Pancreas (tissue), 10 donors: Measurements from ENCODE around the gene TNS3. TPM values are rescaled to one million over a fixed set of nuclear protein-coding genes. Genes with fewer than 3 reads are reported as not detected.
A peak's percentile ranks its signal among the peaks of the same experiment; 100 is the strongest.

Source experiments
- ATAC-seq, 4 donors: fragments of 200-7000 bp; cut with Tn5 transposase; one replicate each; pipeline versions ENCODE4 v1.8.0 to v1.9.1; 2020; ENCODE audit warnings: mild to moderate bottlenecking in 4 of 4, moderate library complexity in 4 of 4
- DNase-seq, 6 donors: peaks; one replicate each; pipeline ENCODE4 v3.0.0-alpha.2; 2020
- FAIRE-seq: peaks from 2 replicates; lab custom pipeline; 2012; peaks lifted over from hg19 to GRCh38; lab: Jason Lieb, UNC
- H3K27ac ChIP-seq, 4 donors: fragments of 200-600 bp; sonication (generic); 1 replicate in 3 of 4; 2 replicates in 1 of 4; pipeline versions ENCODE4 v1.5.0 to v1.8.0; 2020
- H3K27me3 ChIP-seq, 4 donors: fragments of 200-600 bp; one replicate each; pipeline ENCODE4 v1.8.0; 2021
- H3K36me3 ChIP-seq, 3 donors: fragments of 200-600 bp; sonication (generic) in 1 of 3; one replicate each; pipeline versions ENCODE4 v1.5.0 to v1.8.0; 2020 to 2021
- H3K4me1 ChIP-seq, 3 donors: fragments of 200-600 bp; one replicate each; pipeline ENCODE4 v1.8.0; 2021
- H3K4me3 ChIP-seq, 4 donors: fragments of 200-600 bp; sonication (generic) in 2 of 4; one replicate each; pipeline versions ENCODE4 v1.5.0 to v1.8.0; 2020 to 2021
- H3K9me3 ChIP-seq, 4 donors: fragments of 200-600 bp; one replicate each; pipeline ENCODE4 v1.8.0; 2021
- WGBS, 2 donors: extraction: QIAGEN DNeasy Blood & Tissue Kit; methylation state at CpG; one replicate each; pipeline ENCODE4 v1.1.7; 2013; 5-methylcytosine and 5-hydroxymethylcytosine counted together
- intact Hi-C, 3 donors: fragments of 100-400 bp; cut with DNase I; formaldehyde crosslinking; loops; one replicate each; pipeline versions ENCODE4 v1.11.1 to v1.14.2; 2022
- polyA plus RNA-seq, 2 donors: library from polyadenylated mRNA; stranded (reverse); fragments of 200-250 nt; gene quantifications; one replicate each; pipeline ENCODE4 v1.2.3, GENCODE V29; 2013
- total RNA-seq, 6 donors: library from RNA; stranded (reverse); fragmentation: NEBNext Ultra II Directional in 4 of 6; extraction: Animal tissue kit (Norgen Biotek cat#: 25700) in 4 of 6; gene quantifications; one replicate each; pipeline versions ENCODE4 v1.2.1 to v1.2.4, GENCODE V29; 2021 to 2023
- TF ChIP-seq, protein P1 (sequence below), 4 donors: fragments of 200-600 bp; sonication (generic) in 3 of 4; IDR thresholded peaks; one replicate each; pipeline versions ENCODE4 v1.5.0 to v1.8.0; 2021; ENCODE audit warnings: antibody characterized with exemption in 4 of 4
- donor health status: healthy with polysubstance abuse.
- donor health status: DM: no; HTN: no; CAD: no; lungs with moderate emphysema.
- donor health status: DM: no; HTN: no; CAD: no.
- donor health status: control.
- donor health status: control.
- donor health status: Bipolar disorder and iron deficiency.
- donor health status: DM: yes; HTN: yes; CAD: no.
- donor health status: DM: no; HTN: no; CAD: no.
- donor health status: DM: no; HTN: no; CAD: no.
- donor health status: DM: yes; HTN: yes; CAD: no.

TNS3 gene
- total and polyA plus RNA-seq, 8 donors, result 28.0 to 125 (median 91.2) TPM

DNA sequence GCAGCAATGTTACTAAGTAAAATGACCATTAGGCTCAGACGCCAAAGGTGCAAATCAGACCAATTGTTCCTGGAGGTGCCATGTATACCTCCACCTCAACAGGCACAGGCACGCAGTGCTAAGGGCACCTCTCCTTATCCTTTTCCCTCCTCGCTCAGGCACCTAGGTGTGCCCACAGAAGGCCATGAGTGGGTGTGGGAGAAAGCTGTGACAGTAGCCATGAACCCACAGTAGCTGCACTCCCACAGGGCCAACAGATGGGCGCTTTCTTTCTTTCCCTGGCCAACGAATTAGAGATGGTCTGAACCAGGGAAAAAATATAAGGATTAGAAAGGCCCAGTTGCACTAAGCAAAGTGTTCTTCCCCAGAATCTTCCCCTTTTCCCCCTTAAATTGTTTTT is 15.5 kb upstream of the TNS3 start:
- Histone ChIP-seq H3K27me3 (no peaks in the 10 kb centered on the region), H3K27ac (no peak overlapping the region), H3K4me1 (peaks cover 8 to 16% (median 13%) of the 10 kb centered on the region in 3 donors), H3K36me3 (no peaks in the 10 kb centered on the region), H3K4me3 (no peak overlapping the region), H3K9me3 (no peaks in the 10 kb centered on the region)
- FAIRE-seq, result no peak
- intact Hi-C loops, result no loop called here
- WGBS, 2 donors, result 82 to 97% methylated on average over 5 of the region's 5 CpGs
- TF ChIP-seq, protein P1, sequence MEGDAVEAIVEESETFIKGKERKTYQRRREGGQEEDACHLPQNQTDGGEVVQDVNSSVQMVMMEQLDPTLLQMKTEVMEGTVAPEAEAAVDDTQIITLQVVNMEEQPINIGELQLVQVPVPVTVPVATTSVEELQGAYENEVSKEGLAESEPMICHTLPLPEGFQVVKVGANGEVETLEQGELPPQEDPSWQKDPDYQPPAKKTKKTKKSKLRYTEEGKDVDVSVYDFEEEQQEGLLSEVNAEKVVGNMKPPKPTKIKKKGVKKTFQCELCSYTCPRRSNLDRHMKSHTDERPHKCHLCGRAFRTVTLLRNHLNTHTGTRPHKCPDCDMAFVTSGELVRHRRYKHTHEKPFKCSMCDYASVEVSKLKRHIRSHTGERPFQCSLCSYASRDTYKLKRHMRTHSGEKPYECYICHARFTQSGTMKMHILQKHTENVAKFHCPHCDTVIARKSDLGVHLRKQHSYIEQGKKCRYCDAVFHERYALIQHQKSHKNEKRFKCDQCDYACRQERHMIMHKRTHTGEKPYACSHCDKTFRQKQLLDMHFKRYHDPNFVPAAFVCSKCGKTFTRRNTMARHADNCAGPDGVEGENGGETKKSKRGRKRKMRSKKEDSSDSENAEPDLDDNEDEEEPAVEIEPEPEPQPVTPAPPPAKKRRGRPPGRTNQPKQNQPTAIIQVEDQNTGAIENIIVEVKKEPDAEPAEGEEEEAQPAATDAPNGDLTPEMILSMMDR (IDR thresholded peaks at IDR 0.05), result no peak
- DNase-seq, result peak in 1 of 6 donors; percentile 7
- no peak for ATAC-seq

DNA sequence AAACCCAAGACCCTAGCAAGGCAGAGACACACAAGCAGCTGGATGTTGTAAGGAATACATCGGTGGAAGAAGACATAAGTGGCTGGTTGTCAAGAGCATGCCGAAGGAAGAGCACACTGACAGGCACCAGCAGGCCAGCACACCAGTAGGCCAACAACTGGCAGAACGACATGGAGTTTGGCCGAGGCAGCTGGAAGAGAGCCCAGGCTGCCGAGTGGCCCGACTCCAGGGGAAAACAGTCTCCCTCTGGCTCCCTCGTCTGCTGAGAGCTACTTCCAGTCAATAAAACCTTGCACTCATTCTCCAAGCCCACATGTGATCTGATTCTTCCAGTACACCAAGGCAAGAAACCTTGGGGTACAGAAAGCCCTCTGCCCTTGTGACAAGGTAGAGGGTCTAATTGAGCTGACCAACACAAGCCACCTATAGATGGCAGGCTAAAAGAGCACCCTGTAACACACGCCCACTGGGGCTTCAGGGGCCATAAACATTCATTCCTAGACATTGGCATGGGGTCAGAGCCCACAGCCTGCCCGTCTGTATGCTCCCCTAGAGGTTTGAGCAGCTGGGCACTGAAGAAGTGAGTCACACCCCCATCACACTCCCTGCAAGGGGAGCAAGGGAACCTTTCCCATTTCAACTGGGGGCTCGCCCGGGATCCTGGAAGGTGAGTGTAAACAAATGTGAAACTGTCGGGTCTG is 14.7 kb upstream of the TNS3 start:
- Histone ChIP-seq H3K4me1 (peaks cover 8 to 16% (median 13%) of the 10 kb centered on the region in 3 donors), H3K9me3 (no peaks in the 10 kb centered on the region), H3K27ac (no peak overlapping the region), H3K27me3 (no peaks in the 10 kb centered on the region), H3K4me3 (no peak overlapping the region), H3K36me3 (no peaks in the 10 kb centered on the region)
- FAIRE-seq (no peak), DNase-seq (peak in 3 of 6 donors; percentile 52 to 65 (median 58)), ATAC-seq (peak; percentile 34 to 86 (median 58))
- TF ChIP-seq, protein P1 (IDR thresholded peaks at IDR 0.05), result no peak
- intact Hi-C loops, result no loop called here
- WGBS, 2 donors, result 45 to 50% methylated on average over 12 of the region's 12 CpGs

DNA sequence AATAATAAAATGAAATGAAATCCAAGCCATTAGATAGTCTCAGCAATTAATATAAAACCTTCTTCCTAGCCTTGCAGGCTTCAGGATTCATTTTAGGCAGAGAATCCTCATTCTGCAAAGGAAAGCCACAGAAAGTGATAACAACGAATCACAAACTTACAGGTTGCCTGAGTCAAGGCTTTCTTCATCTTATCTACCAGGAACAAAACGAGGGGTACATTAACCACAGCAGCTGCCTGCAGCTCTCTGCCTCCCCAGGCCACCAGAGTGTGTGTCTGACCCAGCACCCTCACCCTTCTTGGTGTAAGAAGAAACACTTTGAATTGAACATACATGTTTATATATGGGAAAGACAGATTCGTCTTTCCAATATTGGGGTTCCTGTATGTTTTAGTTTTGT is 12.5 kb upstream of the TNS3 start:
- H3K4me1 ChIP-seq, result no peaks in the 10 kb centered on the region
- TF ChIP-seq, protein P1 (IDR thresholded peaks at IDR 0.05), result no peak
- WGBS, 2 donors, result 65 to 69% methylated on average over 3 of the region's 3 CpGs
- no peak overlapping the region for H3K4me3 ChIP-seq
- FAIRE-seq (no peak), ATAC-seq (no peak), DNase-seq (peak in 1 of 6 donors; percentile 3)
- no peaks in the 10 kb centered on the region for H3K9me3 ChIP-seq
- no peaks in the 10 kb centered on the region for H3K27me3 ChIP-seq
- no peaks in the 10 kb centered on the region for H3K36me3 ChIP-seq
- intact Hi-C loops, result no loop called here
- H3K27ac ChIP-seq, result no peak overlapping the region

DNA sequence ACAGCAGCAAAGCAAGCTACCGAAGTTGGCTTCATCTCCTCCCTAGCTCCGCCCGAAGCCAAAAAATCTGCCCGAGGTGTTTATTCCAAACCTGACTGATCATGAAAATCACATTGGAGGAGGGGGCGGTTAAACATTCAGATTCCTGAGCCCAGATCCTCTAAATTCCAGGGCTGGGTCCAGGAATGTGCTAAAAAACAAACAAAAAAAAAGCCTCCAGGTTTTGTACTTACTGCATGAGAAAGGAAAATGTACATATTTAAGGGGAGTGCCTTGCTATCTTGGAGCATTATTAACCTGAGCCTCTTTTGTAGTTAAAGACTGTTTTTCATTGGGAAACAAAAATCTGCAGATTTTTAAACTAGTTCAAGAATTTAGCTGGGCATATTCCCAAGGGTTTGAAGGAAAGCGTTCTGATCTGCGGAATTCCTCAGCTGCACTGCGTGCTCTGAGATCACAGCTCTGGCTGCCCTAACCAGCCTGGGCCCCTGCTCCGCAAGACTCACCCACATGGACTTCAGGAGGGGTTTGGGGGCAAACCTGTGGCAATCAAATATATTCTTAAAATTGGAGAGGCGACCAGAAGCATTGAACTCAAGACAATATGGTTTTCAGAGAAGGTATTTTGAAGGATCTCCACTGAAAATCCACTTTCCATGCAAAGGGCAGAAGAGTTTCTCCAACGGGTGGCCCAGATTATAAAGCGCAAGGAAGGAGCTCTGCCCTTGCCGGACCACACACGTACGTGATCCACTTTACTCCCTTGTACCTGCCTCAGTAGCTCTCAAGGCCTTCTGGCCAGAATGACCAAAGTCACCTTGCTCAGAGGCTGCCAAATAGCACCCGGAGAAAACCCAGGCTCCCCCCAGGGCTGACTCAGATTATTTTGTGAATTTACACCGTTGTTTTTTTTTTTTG is 10.0 kb upstream of the TNS3 start:
- intact Hi-C loops, result no loop called here

More for the DNA sequence above, 10.0 kb upstream of the TNS3 start:
- peaks cover 0 to 3% (median 0%) of the 10 kb centered on the region in 3 donors for H3K4me1 ChIP-seq
- 74 to 75% methylated on average over 17 of the region's 17 CpGs for WGBS, 2 donors
- H3K9me3 ChIP-seq, result no peaks in the 10 kb centered on the region
- no peak overlapping the region for H3K4me3 ChIP-seq
- H3K36me3 ChIP-seq, result no peaks in the 10 kb centered on the region
- H3K27me3 ChIP-seq, result no peaks in the 10 kb centered on the region
- TF ChIP-seq, protein P1 (IDR thresholded peaks at IDR 0.05), result no peak
- no peak overlapping the region for H3K27ac ChIP-seq
- peak in 1 of 4 donors; percentile 19 for ATAC-seq
- FAIRE-seq, result no peak
- DNase-seq, result peak in 1 of 6 donors; percentile 28
